Measurements from ENCODE around the gene CCDC85B.

DNA sequence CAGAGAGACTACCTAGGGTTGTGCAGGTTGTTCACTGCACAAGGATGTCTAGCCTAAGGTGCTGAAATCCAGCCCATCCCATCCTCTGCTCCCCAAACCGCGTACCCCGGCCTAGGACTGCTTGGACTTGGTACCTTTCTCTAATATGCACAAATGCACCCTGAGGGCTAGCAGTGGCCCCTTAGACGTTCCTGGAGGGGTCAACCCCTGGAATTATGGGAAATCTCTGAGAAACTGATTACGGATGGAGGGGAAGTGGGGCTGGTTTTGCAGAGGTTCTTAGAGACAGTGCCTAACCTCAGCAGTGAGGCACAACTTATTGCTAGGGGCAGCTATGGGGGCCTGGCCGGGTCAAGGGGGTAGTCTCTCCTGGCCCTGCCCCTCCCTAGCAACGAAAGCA, 25.9 kb downstream of the CCDC85B start:
- TF ChIP-seq, protein P1, sequence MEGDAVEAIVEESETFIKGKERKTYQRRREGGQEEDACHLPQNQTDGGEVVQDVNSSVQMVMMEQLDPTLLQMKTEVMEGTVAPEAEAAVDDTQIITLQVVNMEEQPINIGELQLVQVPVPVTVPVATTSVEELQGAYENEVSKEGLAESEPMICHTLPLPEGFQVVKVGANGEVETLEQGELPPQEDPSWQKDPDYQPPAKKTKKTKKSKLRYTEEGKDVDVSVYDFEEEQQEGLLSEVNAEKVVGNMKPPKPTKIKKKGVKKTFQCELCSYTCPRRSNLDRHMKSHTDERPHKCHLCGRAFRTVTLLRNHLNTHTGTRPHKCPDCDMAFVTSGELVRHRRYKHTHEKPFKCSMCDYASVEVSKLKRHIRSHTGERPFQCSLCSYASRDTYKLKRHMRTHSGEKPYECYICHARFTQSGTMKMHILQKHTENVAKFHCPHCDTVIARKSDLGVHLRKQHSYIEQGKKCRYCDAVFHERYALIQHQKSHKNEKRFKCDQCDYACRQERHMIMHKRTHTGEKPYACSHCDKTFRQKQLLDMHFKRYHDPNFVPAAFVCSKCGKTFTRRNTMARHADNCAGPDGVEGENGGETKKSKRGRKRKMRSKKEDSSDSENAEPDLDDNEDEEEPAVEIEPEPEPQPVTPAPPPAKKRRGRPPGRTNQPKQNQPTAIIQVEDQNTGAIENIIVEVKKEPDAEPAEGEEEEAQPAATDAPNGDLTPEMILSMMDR (IDR thresholded peaks at IDR 0.05): no peak
- TF ChIP-seq RAD21 (IDR thresholded peaks at IDR 0.05; ENCODE audit: low read length): no peak
- TF ChIP-seq, protein P2, sequence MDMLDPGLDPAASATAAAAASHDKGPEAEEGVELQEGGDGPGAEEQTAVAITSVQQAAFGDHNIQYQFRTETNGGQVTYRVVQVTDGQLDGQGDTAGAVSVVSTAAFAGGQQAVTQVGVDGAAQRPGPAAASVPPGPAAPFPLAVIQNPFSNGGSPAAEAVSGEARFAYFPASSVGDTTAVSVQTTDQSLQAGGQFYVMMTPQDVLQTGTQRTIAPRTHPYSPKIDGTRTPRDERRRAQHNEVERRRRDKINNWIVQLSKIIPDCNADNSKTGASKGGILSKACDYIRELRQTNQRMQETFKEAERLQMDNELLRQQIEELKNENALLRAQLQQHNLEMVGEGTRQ (IDR thresholded peaks at IDR 0.05; ENCODE audit: borderline replicate concordance, low read depth, low read length): no peak
- TF ChIP-seq EP300 (IDR thresholded peaks at IDR 0.05; ENCODE audit: borderline replicate concordance in 1 of 2, low read depth in 1 of 2, low read length in 1 of 2): no peak
- TF ChIP-seq SMC3 (IDR thresholded peaks at IDR 0.05; ENCODE audit: low read depth, low read length): no peak
- TF ChIP-seq GABPA (IDR thresholded peaks at IDR 0.05; ENCODE audit: low read depth): no peak
- no peak for TF ChIP-seq RXRA (IDR thresholded peaks at IDR 0.05; ENCODE audit: borderline replicate concordance, low read depth)
- TF ChIP-seq, protein P3, sequence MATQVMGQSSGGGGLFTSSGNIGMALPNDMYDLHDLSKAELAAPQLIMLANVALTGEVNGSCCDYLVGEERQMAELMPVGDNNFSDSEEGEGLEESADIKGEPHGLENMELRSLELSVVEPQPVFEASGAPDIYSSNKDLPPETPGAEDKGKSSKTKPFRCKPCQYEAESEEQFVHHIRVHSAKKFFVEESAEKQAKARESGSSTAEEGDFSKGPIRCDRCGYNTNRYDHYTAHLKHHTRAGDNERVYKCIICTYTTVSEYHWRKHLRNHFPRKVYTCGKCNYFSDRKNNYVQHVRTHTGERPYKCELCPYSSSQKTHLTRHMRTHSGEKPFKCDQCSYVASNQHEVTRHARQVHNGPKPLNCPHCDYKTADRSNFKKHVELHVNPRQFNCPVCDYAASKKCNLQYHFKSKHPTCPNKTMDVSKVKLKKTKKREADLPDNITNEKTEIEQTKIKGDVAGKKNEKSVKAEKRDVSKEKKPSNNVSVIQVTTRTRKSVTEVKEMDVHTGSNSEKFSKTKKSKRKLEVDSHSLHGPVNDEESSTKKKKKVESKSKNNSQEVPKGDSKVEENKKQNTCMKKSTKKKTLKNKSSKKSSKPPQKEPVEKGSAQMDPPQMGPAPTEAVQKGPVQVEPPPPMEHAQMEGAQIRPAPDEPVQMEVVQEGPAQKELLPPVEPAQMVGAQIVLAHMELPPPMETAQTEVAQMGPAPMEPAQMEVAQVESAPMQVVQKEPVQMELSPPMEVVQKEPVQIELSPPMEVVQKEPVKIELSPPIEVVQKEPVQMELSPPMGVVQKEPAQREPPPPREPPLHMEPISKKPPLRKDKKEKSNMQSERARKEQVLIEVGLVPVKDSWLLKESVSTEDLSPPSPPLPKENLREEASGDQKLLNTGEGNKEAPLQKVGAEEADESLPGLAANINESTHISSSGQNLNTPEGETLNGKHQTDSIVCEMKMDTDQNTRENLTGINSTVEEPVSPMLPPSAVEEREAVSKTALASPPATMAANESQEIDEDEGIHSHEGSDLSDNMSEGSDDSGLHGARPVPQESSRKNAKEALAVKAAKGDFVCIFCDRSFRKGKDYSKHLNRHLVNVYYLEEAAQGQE (IDR thresholded peaks at IDR 0.05; ENCODE audit: low read depth, low read length): no peak
- TF ChIP-seq TAF1 (IDR thresholded peaks at IDR 0.05; ENCODE audit: borderline replicate concordance, low read depth, low read length): no peak

Data from SK-N-SH (cell line).